Loucy (cell line): ENCODE data around the gene ARHGAP31.

Experiments used
- H2AFZ ChIP-seq: fragments of 200-600 bp; sonication (generic); 2 replicates; pipeline ENCODE4 v1.6.0; 2016; ENCODE audit warnings: antibody characterized with exemption, mild to moderate bottlenecking, low read length, moderate library complexity
- H3F3A ChIP-seq: fragments of 200-600 bp; 2 replicates; pipeline ENCODE4 v1.6.0; 2016; ENCODE audit warnings: antibody characterized with exemption, low read depth, mild to moderate bottlenecking
- H3K27me3 ChIP-seq: fragments of 200-600 bp; sonication (generic); 2 replicates; pipeline ENCODE4 v1.6.1; 2014; ENCODE audit warnings: low read length, mild to moderate bottlenecking; ENCODE audit not compliant: insufficient read depth, poor library complexity, severe bottlenecking
- H3K36me3 ChIP-seq: fragments of 200-600 bp; sonication (generic); 2 replicates; pipeline ENCODE4 v1.6.1; 2016; ENCODE audit warnings: low read length; ENCODE audit not compliant: insufficient read depth
- H3K4me1 ChIP-seq: fragments of 200-600 bp; sonication (generic); 2 replicates; pipeline ENCODE4 v1.5.1; 2014; ENCODE audit warnings: low read length, mild to moderate bottlenecking; ENCODE audit not compliant: insufficient read depth, poor library complexity, severe bottlenecking
- H3K4me2 ChIP-seq: fragments of 200-600 bp; sonication (generic); 2 replicates; pipeline ENCODE4 v1.6.0; 2014; ENCODE audit warnings: antibody characterized with exemption, low read length, low read depth, mild to moderate bottlenecking; ENCODE audit not compliant: poor library complexity, severe bottlenecking
- H3K4me3 ChIP-seq: fragments of 200-600 bp; sonication (generic); 2 replicates; pipeline ENCODE4 v1.5.1; 2014; ENCODE audit warnings: low read length, mild to moderate bottlenecking, mixed read lengths; ENCODE audit not compliant: poor library complexity, severe bottlenecking
- H3K79me2 ChIP-seq: fragments of 200-600 bp; sonication (generic); 2 replicates; pipeline ENCODE4 v1.6.1; 2014; ENCODE audit warnings: low read length; ENCODE audit not compliant: insufficient read depth
- H3K9ac ChIP-seq: fragments of 200-600 bp; sonication (generic); 2 replicates; pipeline ENCODE4 v1.6.0; 2014; ENCODE audit warnings: mild to moderate bottlenecking, low read depth, low read length, moderate library complexity; ENCODE audit not compliant: poor library complexity, severe bottlenecking
- H3K9me2 ChIP-seq: fragments of 200-600 bp; sonication (generic); replicated peaks from 2 replicates; pipeline ENCODE4 v1.6.1; 2016; ENCODE audit warnings: low read depth, low read length, mixed read lengths
- H3K9me3 ChIP-seq: fragments of 200-600 bp; sonication (generic); 2 replicates; pipeline ENCODE4 v1.6.1; 2014; ENCODE audit warnings: mild to moderate bottlenecking, antibody characterized with exemption, low read length, low read depth; ENCODE audit not compliant: insufficient read depth
- H4K20me1 ChIP-seq: fragments of 200-600 bp; sonication (generic); 2 replicates; pipeline ENCODE4 v1.6.0; 2014; ENCODE audit warnings: antibody characterized with exemption, low read length, mild to moderate bottlenecking; ENCODE audit not compliant: insufficient read depth, poor library complexity, severe bottlenecking
- CTCF ChIP-seq: fragments of 200-600 bp; sonication (generic); conservative IDR thresholded peaks from 2 replicates; pipeline ENCODE4 v1.5.1; 2014; ENCODE audit warnings: mild to moderate bottlenecking, antibody characterized with exemption, low read length
- EZH2phosphoT487 ChIP-seq: fragments of 200-600 bp; IDR thresholded peaks from 2 replicates; pipeline ENCODE4 v1.6.1; 2018; ENCODE audit warnings: antibody characterized with exemption, mild to moderate bottlenecking, moderate library complexity, borderline replicate concordance

The ARHGAP31 gene

GRCh38 chr3:119463171-119464169 is 169.3 kb downstream of the ARHGAP31 start, which contains the start of gene TMEM39A:
TMEM39A (minus strand) TSS chr3:119463615; CDS start chr3:119462074, 1,541 bp downstream.
- Histone ChIP-seq H3K9me2 (no peaks in the 10 kb centered on the region), H2AFZ (peak within 1 kb of the TSS; percentile 90), H3K4me2 (peak within 1 kb of the TSS; percentile 97), H3K4me3 (peak within 1 kb of the TSS; percentile 90), H3K27me3 (no peaks in the 10 kb centered on the region), H3K79me2 (peaks cover 47% of the 10 kb centered on the region), H3K4me1 (peaks cover 35% of the 10 kb centered on the region), H3K9ac (peak within 1 kb of the TSS; percentile 86), H3K36me3 (peaks cover 11% of the 10 kb centered on the region; the same call in 1 of the 2 replicates), H3K9me3 (no peaks in the 10 kb centered on the region), H4K20me1 (peaks cover 22% of the 10 kb centered on the region), H3F3A (no peaks in the 10 kb centered on the region)
- TF ChIP-seq CTCF (no peak), EZH2phosphoT487 (no peak)

- Histone ChIP-seq H2AFZ (peak overlapping the region; percentile 99), H3K4me2 (peak overlapping the region; percentile 93), H3F3A (no peaks in the 10 kb centered on the region), H3K9ac (peak overlapping the region; percentile 80), H3K79me2 (peaks cover 39% of the 10 kb centered on the region), H3K9me2 (no peaks in the 10 kb centered on the region), H4K20me1 (no peaks in the 10 kb centered on the region), H3K27me3 (no peaks in the 10 kb centered on the region), H3K4me3 (peak overlapping the region; percentile 100), H3K4me1 (peaks cover 36% of the 10 kb centered on the region), H3K36me3 (peaks cover 3% of the 10 kb centered on the region; the same call in 1 of the 2 replicates), H3K9me3 (no peaks in the 10 kb centered on the region)
- TF ChIP-seq CTCF, result no peak
- no peak for TF ChIP-seq EZH2phosphoT487
These were observed 173.9 kb downstream of the ARHGAP31 start for GRCh38 chr3:119468041-119468440.

GRCh38 chr3:119469418-119470189 is 175.4 kb downstream of the ARHGAP31 start:
- TF ChIP-seq CTCF, result no peak
- TF ChIP-seq EZH2phosphoT487, result no peak
- peaks cover 36% of the 10 kb centered on the region for H3K79me2 ChIP-seq
- peak overlapping the region; percentile 93 for H3K4me2 ChIP-seq
- peak overlapping the region; percentile 80 for H3K9ac ChIP-seq
- peaks cover 3% of the 10 kb centered on the region; the same call in 1 of the 2 replicates for H3K36me3 ChIP-seq
- H3K4me1 ChIP-seq, result peaks cover 30% of the 10 kb centered on the region
- no peaks in the 10 kb centered on the region for H3K9me3 ChIP-seq
- no peaks in the 10 kb centered on the region for H3F3A ChIP-seq
- peak overlapping the region; percentile 99 for H2AFZ ChIP-seq
- no peaks in the 10 kb centered on the region for H3K9me2 ChIP-seq
- no peaks in the 10 kb centered on the region for H3K27me3 ChIP-seq
- H3K4me3 ChIP-seq, result peak overlapping the region; percentile 100
- H4K20me1 ChIP-seq, result no peaks in the 10 kb centered on the region
